Neural crest cell (in vitro differentiated cells): Measurements from ENCODE around the gene FAM124B. TPM values are rescaled to one million over a fixed set of nuclear protein-coding genes. Genes with fewer than 3 reads are reported as not detected.
"Not testable (repeated sequence)": the region's sequence is repeated elsewhere in the genome, so short reads cannot be mapped to it uniquely, and the experiment has no call there.

ENCODE experiments used
- DNase-seq: peaks from one replicate; pipeline ENCODE4 v3.0.0; 2021; ENCODE audit warnings: low read depth, mixed read lengths, low spot score
- H3K27ac Mint-ChIP-seq: one replicate; pipeline ENCODE4 v1.8.0; 2021; ENCODE audit warnings: mild to moderate bottlenecking, mixed read lengths; ENCODE audit not compliant: unreplicated experiment
- H3K27me3 Mint-ChIP-seq: 2 replicates; pipeline ENCODE4 v1.8.0; 2021; ENCODE audit warnings: low read depth, mild to moderate bottlenecking, mixed read lengths
- H3K36me3 Mint-ChIP-seq: 2 replicates; pipeline ENCODE4 v1.8.0; 2021; ENCODE audit warnings: low read depth, mild to moderate bottlenecking, mixed read lengths
- H3K4me1 Mint-ChIP-seq: 2 replicates; pipeline ENCODE4 v1.8.0; 2021; ENCODE audit warnings: mixed read lengths
- H3K4me3 Mint-ChIP-seq: one replicate; pipeline ENCODE4 v1.8.0; 2021; ENCODE audit warnings: mild to moderate bottlenecking, mixed read lengths
- H3K9me3 Mint-ChIP-seq: 2 replicates; pipeline ENCODE4 v1.8.0; 2021; ENCODE audit warnings: mixed read lengths
- CTCF ChIP-seq: fragments of 200-600 bp; sonication (generic); conservative IDR thresholded peaks from 2 replicates; pipeline ENCODE4 v1.5.0; 2021; ENCODE audit warnings: antibody characterized with exemption, mild to moderate bottlenecking
- total RNA-seq: library from RNA; stranded (reverse); gene quantifications from 2 replicates; pipeline ENCODE4 v1.2.1, GENCODE V29; 2021

FAM124B gene
- total RNA-seq, 1 donor from 2014 or later = not detected

DNA sequence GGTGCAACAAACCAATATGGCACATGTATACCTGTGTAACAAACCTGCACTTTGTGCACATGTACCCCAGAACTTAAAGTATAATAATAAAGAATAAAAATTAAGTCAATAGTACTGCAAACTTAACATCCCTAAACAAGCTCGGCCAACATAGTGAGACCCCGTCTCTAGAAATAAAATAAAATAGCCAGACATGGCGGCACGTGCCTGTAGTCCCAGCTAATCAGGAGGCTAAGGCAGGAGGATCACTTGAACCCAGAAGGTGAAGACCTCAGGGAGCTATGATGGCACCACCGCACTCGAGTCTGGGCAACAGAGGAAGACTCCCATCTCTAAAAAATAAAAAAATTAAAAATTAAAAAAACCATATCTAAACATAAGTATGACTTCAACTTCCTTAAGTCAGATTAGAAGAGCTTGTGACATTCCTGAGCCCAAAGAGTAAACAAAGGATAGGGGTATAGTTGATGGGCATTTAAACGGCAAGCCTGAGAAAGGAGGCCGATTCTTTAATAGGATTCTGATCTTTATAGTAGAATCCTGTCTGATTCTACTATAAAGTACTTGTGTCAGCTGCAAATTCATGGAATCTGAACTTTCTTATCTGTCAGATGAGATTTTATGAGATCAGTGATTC, 1.6 kb downstream of the FAM124B start:
- H3K27me3 Mint-ChIP-seq = no peaks in the 10 kb centered on the region
- TF ChIP-seq CTCF = no peak
- H3K9me3 Mint-ChIP-seq = peaks cover 6% of the 10 kb centered on the region
- H3K4me3 Mint-ChIP-seq = no peak overlapping the region
- H3K36me3 Mint-ChIP-seq = no peaks in the 10 kb centered on the region
- DNase-seq = no peak
- H3K27ac Mint-ChIP-seq = no peak overlapping the region
- no peaks in the 10 kb centered on the region for H3K4me1 Mint-ChIP-seq

- DNase-seq = no peak
- no peaks in the 10 kb centered on the region for H3K4me1 Mint-ChIP-seq
- H3K9me3 Mint-ChIP-seq = peaks cover 9% of the 10 kb centered on the region
- no peak overlapping the region for H3K27ac Mint-ChIP-seq
- H3K4me3 Mint-ChIP-seq = no peak overlapping the region
- no peaks in the 10 kb centered on the region for H3K36me3 Mint-ChIP-seq
- H3K27me3 Mint-ChIP-seq = no peaks in the 10 kb centered on the region
- no peak for TF ChIP-seq CTCF
These were observed 3.6 kb downstream of the FAM124B start for GRCh38 chr2:224398289-224398688.

- H3K36me3 Mint-ChIP-seq, H3K9me3 Mint-ChIP-seq, DNase-seq, H3K27me3 Mint-ChIP-seq, H3K4me3 Mint-ChIP-seq, H3K4me1 Mint-ChIP-seq, H3K27ac Mint-ChIP-seq: not testable (repeated sequence)
These were observed 4.8 kb downstream of the FAM124B start for GRCh38 chr2:224397100-224397499.

- DNase-seq = no peak
- no peak for TF ChIP-seq CTCF
- Mint-ChIP-seq H3K36me3 (no peaks in the 10 kb centered on the region), H3K4me3 (no peak overlapping the region), H3K4me1 (no peaks in the 10 kb centered on the region), H3K9me3 (peaks cover 9% of the 10 kb centered on the region), H3K27ac (no peak overlapping the region), H3K27me3 (no peaks in the 10 kb centered on the region)
These were observed 6.1 kb downstream of the FAM124B start for GRCh38 chr2:224395620-224396390.

DNA sequence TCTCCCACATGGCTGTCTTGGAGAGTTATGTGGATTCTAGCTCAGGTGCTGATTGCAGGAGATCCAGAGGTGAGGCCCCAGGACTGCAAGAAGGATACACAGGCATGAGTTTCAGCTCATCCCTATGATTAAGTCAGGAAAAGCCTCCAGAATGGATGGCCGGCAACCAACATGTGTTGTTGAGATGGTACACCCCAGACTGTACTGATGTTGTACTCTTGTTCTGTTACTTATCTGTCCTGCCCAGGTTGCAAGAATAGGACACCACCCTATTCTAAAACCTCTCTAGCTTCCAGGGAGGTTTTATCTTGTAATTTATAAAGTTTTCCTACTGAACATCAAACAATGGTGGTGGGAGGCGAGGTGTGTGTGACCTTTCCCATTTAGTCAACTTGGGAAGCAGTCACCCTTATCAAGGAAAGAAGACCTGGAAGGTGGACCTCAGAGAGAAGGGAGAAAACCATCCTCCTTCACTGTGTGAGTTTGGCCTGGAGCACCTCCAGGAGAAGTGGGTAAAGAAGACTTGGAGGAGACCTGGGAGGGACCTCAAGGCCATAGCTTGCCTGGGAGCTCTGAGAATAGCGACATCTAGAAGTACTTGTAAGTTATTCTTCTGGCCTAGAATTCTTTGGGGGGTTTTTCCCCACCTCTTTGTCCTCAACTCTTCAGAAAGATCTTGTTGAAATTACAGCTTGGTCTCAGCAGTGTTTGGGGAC, 8.6 kb downstream of the FAM124B start:
- Mint-ChIP-seq H3K4me1 (peaks cover 4% of the 10 kb centered on the region), H3K27me3 (no peaks in the 10 kb centered on the region), H3K9me3 (peaks cover 9% of the 10 kb centered on the region), H3K27ac (no peak overlapping the region), H3K36me3 (no peaks in the 10 kb centered on the region), H3K4me3 (no peak overlapping the region)
- DNase-seq = no peak
- TF ChIP-seq CTCF = no peak

- Mint-ChIP-seq H3K27me3 (no peaks in the 10 kb centered on the region), H3K4me3 (no peak overlapping the region), H3K27ac (no peak overlapping the region), H3K36me3 (no peaks in the 10 kb centered on the region), H3K9me3 (peaks cover 9% of the 10 kb centered on the region), H3K4me1 (peaks cover 4% of the 10 kb centered on the region)
- TF ChIP-seq CTCF = no peak
- DNase-seq = no peak
These were observed 9.4 kb downstream of the FAM124B start for GRCh38 chr2:224392545-224392944.
